Fibroblast of villous mesenchyme (primary cell): Measurements from ENCODE around the gene DLEU7. TPM values are rescaled to one million over a fixed set of nuclear protein-coding genes. Genes with fewer than 3 reads are reported as not detected.

Experiments
- DNase-seq: peaks from one replicate; pipeline ENCODE4 v3.0.0-alpha.2; 2010; ENCODE audit warnings: low read depth
- H3K4me3 ChIP-seq: 2 replicates; pipeline ENCODE4 v1.5.1; 2011; ENCODE audit warnings: low read depth, mild to moderate bottlenecking, low read length
- CTCF ChIP-seq: IDR thresholded peaks from 2 replicates; pipeline ENCODE4 v1.5.1; 2012; ENCODE audit warnings: low read depth, mild to moderate bottlenecking, low read length; ENCODE audit not compliant: insufficient read depth
- total RNA-seq: library from RNA; depleted of rRNA; stranded (reverse); fragments of >200 nt; gene quantifications from 2 replicates; pipeline ENCODE4 v1.2.3, GENCODE V29; 2012

Gene DLEU7
- total RNA-seq, 1 donor, result not detected

GRCh38 chr13:50884265-50884664 lies 40.8 kb upstream of the DLEU7 start:
- TF ChIP-seq CTCF, result no peak
- DNase-seq, result no peak
- H3K4me3 ChIP-seq, result no peak overlapping the region

- no peak for DNase-seq
- H3K4me3 ChIP-seq, result no peak overlapping the region
- no peak for TF ChIP-seq CTCF
Measured at GRCh38 chr13:50883728-50884127, 40.2 kb upstream of the DLEU7 start.

GRCh38 chr13:50882816-50883435 lies 39.4 kb upstream of the DLEU7 start:
- no peak for TF ChIP-seq CTCF
- no peak for DNase-seq
- no peak overlapping the region for H3K4me3 ChIP-seq

- DNase-seq, result no peak
- TF ChIP-seq CTCF, result no peak
- H3K4me3 ChIP-seq, result no peak overlapping the region
Measured at GRCh38 chr13:50873991-50874390, 30.5 kb upstream of the DLEU7 start.

GRCh38 chr13:50873467-50873866 lies 30.0 kb upstream of the DLEU7 start:
- TF ChIP-seq CTCF, result no peak
- no peak overlapping the region for H3K4me3 ChIP-seq
- DNase-seq, result no peak

- no peak for TF ChIP-seq CTCF
Measured at GRCh38 chr13:50871405-50871804, 27.9 kb upstream of the DLEU7 start.

GRCh38 chr13:50867637-50867945 lies 24.1 kb upstream of the DLEU7 start:
- DNase-seq, result no peak
- no peak overlapping the region for H3K4me3 ChIP-seq
- TF ChIP-seq CTCF, result no peak

More at GRCh38 chr13:50871405-50871804, 27.9 kb upstream of the DLEU7 start:
- H3K4me3 ChIP-seq, result no peak overlapping the region
- no peak for DNase-seq
